ENCODE data around the gene DLG2. TPM values are rescaled to one million over a fixed set of nuclear protein-coding genes. Genes with fewer than 3 reads are reported as not detected.

The DLG2 gene
- total and polyA plus RNA-seq, 2 of the 4 experiments (the other 2 are of a cell fraction), result 0.31 to 0.36 TPM

DNA sequence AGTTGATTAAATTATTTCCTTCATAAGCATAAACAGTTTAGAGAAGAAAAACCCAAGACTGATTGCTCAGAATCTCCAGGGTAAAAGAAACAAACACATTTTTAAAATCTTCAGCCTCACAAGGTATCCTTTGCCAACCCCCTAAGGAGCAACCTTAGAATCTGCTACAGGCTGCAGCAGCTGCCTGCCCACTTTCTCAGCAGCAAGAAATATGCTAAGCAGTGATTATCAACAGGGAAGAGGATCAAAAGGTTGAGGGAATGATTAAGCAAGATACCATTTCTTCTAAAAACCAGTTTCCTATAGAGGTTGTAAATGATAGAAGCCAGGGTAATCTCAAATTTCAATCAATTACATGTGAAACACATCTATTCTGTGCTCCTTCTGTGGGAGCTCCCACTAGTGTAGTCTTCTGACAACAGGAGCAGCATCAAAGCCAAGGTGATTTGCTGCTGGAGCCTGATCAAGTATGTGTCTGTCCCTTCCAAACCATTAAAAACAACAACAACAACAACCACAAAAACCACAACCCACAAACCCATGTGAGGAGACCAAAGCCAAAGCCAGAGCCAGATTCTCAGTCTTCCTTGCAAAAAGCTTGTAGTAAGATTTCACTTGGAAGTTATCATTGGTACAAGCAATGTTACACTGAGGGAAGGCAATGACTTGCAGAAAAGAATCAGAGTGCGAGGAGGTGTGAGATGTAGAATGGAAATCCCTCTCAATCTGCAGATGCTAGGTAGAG is 761.2 kb downstream of the DLG2 start (continued):
- TF ChIP-seq, protein P1, sequence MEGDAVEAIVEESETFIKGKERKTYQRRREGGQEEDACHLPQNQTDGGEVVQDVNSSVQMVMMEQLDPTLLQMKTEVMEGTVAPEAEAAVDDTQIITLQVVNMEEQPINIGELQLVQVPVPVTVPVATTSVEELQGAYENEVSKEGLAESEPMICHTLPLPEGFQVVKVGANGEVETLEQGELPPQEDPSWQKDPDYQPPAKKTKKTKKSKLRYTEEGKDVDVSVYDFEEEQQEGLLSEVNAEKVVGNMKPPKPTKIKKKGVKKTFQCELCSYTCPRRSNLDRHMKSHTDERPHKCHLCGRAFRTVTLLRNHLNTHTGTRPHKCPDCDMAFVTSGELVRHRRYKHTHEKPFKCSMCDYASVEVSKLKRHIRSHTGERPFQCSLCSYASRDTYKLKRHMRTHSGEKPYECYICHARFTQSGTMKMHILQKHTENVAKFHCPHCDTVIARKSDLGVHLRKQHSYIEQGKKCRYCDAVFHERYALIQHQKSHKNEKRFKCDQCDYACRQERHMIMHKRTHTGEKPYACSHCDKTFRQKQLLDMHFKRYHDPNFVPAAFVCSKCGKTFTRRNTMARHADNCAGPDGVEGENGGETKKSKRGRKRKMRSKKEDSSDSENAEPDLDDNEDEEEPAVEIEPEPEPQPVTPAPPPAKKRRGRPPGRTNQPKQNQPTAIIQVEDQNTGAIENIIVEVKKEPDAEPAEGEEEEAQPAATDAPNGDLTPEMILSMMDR (conservative IDR thresholded peaks at IDR 0.05; ENCODE audit: low read depth, low read length), result no peak

DNA sequence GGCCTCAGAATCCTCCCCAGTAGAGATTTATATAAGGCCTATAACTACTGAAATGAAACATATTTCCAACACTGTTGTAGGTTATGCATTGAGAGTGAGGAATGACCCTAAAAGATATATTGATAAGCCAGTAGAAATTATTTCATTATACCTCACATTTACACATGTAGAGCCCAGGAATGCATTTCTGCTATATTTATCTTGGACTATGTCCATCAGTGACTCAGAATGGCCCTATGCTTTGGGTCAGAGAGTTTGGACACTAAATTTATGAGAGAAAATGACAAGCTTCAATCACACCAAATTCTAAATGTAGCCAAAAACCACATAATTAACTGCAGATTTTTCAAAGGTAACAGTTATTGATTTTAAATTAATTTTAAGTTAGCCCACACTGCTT is 761.9 kb downstream of the DLG2 start:
- ChIA-PET CTCF (no interaction called here), POLR2A (ENCODE audit: unreplicated experiment) (no interaction called here)
- no peak overlapping the region for H3K56ac ChIP-seq (ENCODE audit: extremely low read depth, insufficient read depth, low read length)
- H3K4me2 ChIP-seq (ENCODE audit: low read depth, low read length), result no peak overlapping the region; the same call in 1 of the 2 replicates
- no TSS peak for BruUV-seq (replicated peaks)
- H3K23ac ChIP-seq (ENCODE audit: low read depth, low read length), result no peak overlapping the region
- no peak overlapping the region for H2BK5ac ChIP-seq (ENCODE audit: low read depth, low read length, poor library complexity, severe bottlenecking)
- no peaks in the 10 kb centered on the region for H3K79me1 ChIP-seq (ENCODE audit: low read depth in 1 of 2, low read length in 2 of 2)
- no peaks in the 10 kb centered on the region for H3K9me3 ChIP-seq (ENCODE audit: control insufficient read depth, insufficient read depth, low read length)
- no peak overlapping the region for H3K4ac ChIP-seq (ENCODE audit: low read depth, low read length)
- no peak for TF ChIP-seq RAD21 (IDR thresholded peaks at IDR 0.05; ENCODE audit: low read length)
- no peak for TF ChIP-seq CEBPB (IDR thresholded peaks at IDR 0.05; ENCODE audit: low read depth, low read length)
- TF ChIP-seq MXI1 (IDR thresholded peaks at IDR 0.05; ENCODE audit: borderline replicate concordance, low read depth, low read length), result no peak
- no peak for TF ChIP-seq POLR2A (IDR thresholded peaks at IDR 0.05; ENCODE audit: low read depth, low read length)
- TF ChIP-seq RFX5 (IDR thresholded peaks at IDR 0.05; ENCODE audit: low read depth, low read length), result no peak
- no peak for TF ChIP-seq NFE2L2 (IDR thresholded peaks at IDR 0.05; ENCODE audit: low read depth, low read length)
- no peak for TF ChIP-seq MAFK (IDR thresholded peaks at IDR 0.05; ENCODE audit: low read depth, low read length)
- TF ChIP-seq, protein P2, sequence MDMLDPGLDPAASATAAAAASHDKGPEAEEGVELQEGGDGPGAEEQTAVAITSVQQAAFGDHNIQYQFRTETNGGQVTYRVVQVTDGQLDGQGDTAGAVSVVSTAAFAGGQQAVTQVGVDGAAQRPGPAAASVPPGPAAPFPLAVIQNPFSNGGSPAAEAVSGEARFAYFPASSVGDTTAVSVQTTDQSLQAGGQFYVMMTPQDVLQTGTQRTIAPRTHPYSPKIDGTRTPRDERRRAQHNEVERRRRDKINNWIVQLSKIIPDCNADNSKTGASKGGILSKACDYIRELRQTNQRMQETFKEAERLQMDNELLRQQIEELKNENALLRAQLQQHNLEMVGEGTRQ (IDR thresholded peaks at IDR 0.05; ENCODE audit: low read depth, low read length), result no peak
- TF ChIP-seq, protein P3, sequence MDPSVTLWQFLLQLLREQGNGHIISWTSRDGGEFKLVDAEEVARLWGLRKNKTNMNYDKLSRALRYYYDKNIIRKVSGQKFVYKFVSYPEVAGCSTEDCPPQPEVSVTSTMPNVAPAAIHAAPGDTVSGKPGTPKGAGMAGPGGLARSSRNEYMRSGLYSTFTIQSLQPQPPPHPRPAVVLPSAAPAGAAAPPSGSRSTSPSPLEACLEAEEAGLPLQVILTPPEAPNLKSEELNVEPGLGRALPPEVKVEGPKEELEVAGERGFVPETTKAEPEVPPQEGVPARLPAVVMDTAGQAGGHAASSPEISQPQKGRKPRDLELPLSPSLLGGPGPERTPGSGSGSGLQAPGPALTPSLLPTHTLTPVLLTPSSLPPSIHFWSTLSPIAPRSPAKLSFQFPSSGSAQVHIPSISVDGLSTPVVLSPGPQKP (IDR thresholded peaks at IDR 0.05; ENCODE audit: borderline replicate concordance, low read depth, low read length), result no peak
- no peak for TF ChIP-seq SMC3 (IDR thresholded peaks at IDR 0.05; ENCODE audit: low read depth, low read length)
- TF ChIP-seq BHLHE40 (IDR thresholded peaks at IDR 0.05; ENCODE audit: low read depth, low read length), result no peak
- no peaks in the 10 kb centered on the region for H3K36me3 ChIP-seq (ENCODE audit: control insufficient read depth, insufficient read depth, low read length)
- H3K27me3 ChIP-seq (ENCODE audit: control insufficient read depth, insufficient read depth, low read length), result no peaks in the 10 kb centered on the region
- no peak overlapping the region for H3K14ac ChIP-seq (replicated peaks; ENCODE audit: low read depth, low read length)
- dilution Hi-C loops (cut with HindIII; ENCODE audit: low sequenced_read_pairs, unreplicated experiment) (no loop called here), in situ Hi-C loops (cut with MboI; ENCODE audit: low sequenced_read_pairs) (no loop called here), intact Hi-C loops (cut with micrococcal nuclease) (no loop called here)
- H2BK20ac ChIP-seq (ENCODE audit: low read depth, low read length), result no peak overlapping the region
- DNase-seq (no peak), ATAC-seq (ENCODE audit: low read depth) (no peak)
- H2BK120ac ChIP-seq (ENCODE audit: low read depth, low read length), result no peak overlapping the region
- H3K27ac ChIP-seq (ENCODE audit: insufficient read depth, low read length), result no peak overlapping the region
- no peak overlapping the region for H2AK5ac ChIP-seq (ENCODE audit: low read depth, low read length)
- no peak overlapping the region for H4K5ac ChIP-seq (ENCODE audit: low read depth, low read length)
- H3K4me3 ChIP-seq (ENCODE audit: insufficient read depth, low read depth, low read length), result no peak overlapping the region
- no peak overlapping the region for H2AFZ ChIP-seq (replicated peaks; ENCODE audit: low read length, poor library complexity)
- no peak overlapping the region for H4K91ac ChIP-seq (ENCODE audit: insufficient read depth, low read depth, low read length)
- H2BK15ac ChIP-seq (ENCODE audit: low read depth, low read length), result no peak overlapping the region
- no peak overlapping the region for H4K8ac ChIP-seq (ENCODE audit: low read depth in 2 of 2, low read length in 2 of 2)
- H4K20me1 ChIP-seq (ENCODE audit: insufficient read depth, low read length), result no peaks in the 10 kb centered on the region
- H3K4me1 ChIP-seq (ENCODE audit: control insufficient read depth, insufficient read depth, low read length), result peaks cover 5% of the 10 kb centered on the region; the same call in 1 of the 2 replicates
- H3K9me1 ChIP-seq (ENCODE audit: insufficient read depth, low read length), result peaks cover 4% of the 10 kb centered on the region; the same call in 1 of the 2 replicates
- no peak overlapping the region for H2AK9ac ChIP-seq (replicated peaks; ENCODE audit: low read depth, low read length, poor library complexity)
- no peak overlapping the region for H3K18ac ChIP-seq (ENCODE audit: low read depth, low read length)
- H3K9ac ChIP-seq (ENCODE audit: low read depth, low read length), result no peak overlapping the region

Data from IMR-90 (cell line).